Measurements from ENCODE around the gene TEAD3. TPM values are rescaled to one million over a fixed set of nuclear protein-coding genes. Genes with fewer than 3 reads are reported as not detected.
"Not testable (repeated sequence)": the region's sequence is repeated elsewhere in the genome, so short reads cannot be mapped to it uniquely, and the experiment has no call there.

The TEAD3 gene
- 6.8 TPM for total RNA-seq

GRCh38 chr6:35496841-35497570 is at the start of gene TEAD3:
Gene TEAD3, minus strand, starts transcription at chr6:35497079.
- Histone ChIP-seq H3K4me1 (ENCODE audit: control insufficient read depth in 3 of 3, insufficient read depth in 3 of 3, low read length in 3 of 3) (peaks cover 31 to 74% (median 70%) of the 10 kb centered on the region in 3 donors), H3K27me3 (ENCODE audit: control insufficient read depth in 3 of 3, insufficient read depth in 3 of 3, low read length in 3 of 3) (peaks cover 0 to 11% (median 6%) of the 10 kb centered on the region in 3 donors), H3K4me3 (ENCODE audit: low read length in 3 of 3) (peak within 1 kb of the TSS; percentile 66 to 76 (median 72)), H3K9me3 (ENCODE audit: control insufficient read depth in 3 of 3, low read length in 3 of 3) (no peaks in the 10 kb centered on the region), H3K9ac (ENCODE audit: low read depth in 1 of 3, low read length in 3 of 3) (peak within 1 kb of the TSS; percentile 84 to 93 (median 91)), H3K27ac (ENCODE audit: low read depth, low read length) (peak within 1 kb of the TSS; percentile 88), H3K36me3 (ENCODE audit: control insufficient read depth in 3 of 3, insufficient read depth in 3 of 3, low read length in 3 of 3) (peaks cover 0 to 2% (median 0%) of the 10 kb centered on the region in 3 donors)

GRCh38 chr6:35544769-35545361 is 48.0 kb upstream of the TEAD3 start:
- Histone ChIP-seq H3K9me3 (ENCODE audit: control insufficient read depth in 3 of 3, low read length in 3 of 3) (no peaks in the 10 kb centered on the region), H3K36me3 (ENCODE audit: control insufficient read depth in 3 of 3, insufficient read depth in 3 of 3, low read length in 3 of 3) (no peaks in the 10 kb centered on the region), H3K4me3 (ENCODE audit: low read length in 3 of 3) (no peak overlapping the region), H3K27me3 (ENCODE audit: control insufficient read depth in 3 of 3, insufficient read depth in 3 of 3, low read length in 3 of 3) (peaks cover 0 to 13% (median 7%) of the 10 kb centered on the region in 3 donors), H3K27ac (ENCODE audit: low read depth, low read length) (no peak overlapping the region), H3K9ac (ENCODE audit: low read depth in 1 of 3, low read length in 3 of 3) (no peak overlapping the region), H3K4me1 (ENCODE audit: control insufficient read depth in 3 of 3, insufficient read depth in 3 of 3, low read length in 3 of 3) (no peaks in the 10 kb centered on the region)

- Histone ChIP-seq H3K27me3 (ENCODE audit: control insufficient read depth in 3 of 3, insufficient read depth in 3 of 3, low read length in 3 of 3) (peaks cover 0 to 13% (median 7%) of the 10 kb centered on the region in 3 donors), H3K4me3 (ENCODE audit: low read length in 3 of 3) (no peak overlapping the region), H3K9ac (ENCODE audit: low read depth in 1 of 3, low read length in 3 of 3) (no peak overlapping the region), H3K9me3 (ENCODE audit: control insufficient read depth in 3 of 3, low read length in 3 of 3) (no peaks in the 10 kb centered on the region), H3K27ac (ENCODE audit: low read depth, low read length) (no peak overlapping the region), H3K36me3 (ENCODE audit: control insufficient read depth in 3 of 3, insufficient read depth in 3 of 3, low read length in 3 of 3) (no peaks in the 10 kb centered on the region), H3K4me1 (ENCODE audit: control insufficient read depth in 3 of 3, insufficient read depth in 3 of 3, low read length in 3 of 3) (no peaks in the 10 kb centered on the region)
Observed at GRCh38 chr6:35543459-35544193, 46.7 kb upstream of the TEAD3 start.

GRCh38 chr6:35541836-35542235 is 45.0 kb upstream of the TEAD3 start:
- H3K27ac ChIP-seq (ENCODE audit: low read depth, low read length): no peak overlapping the region
- no peaks in the 10 kb centered on the region for H3K36me3 ChIP-seq (ENCODE audit: control insufficient read depth in 3 of 3, insufficient read depth in 3 of 3, low read length in 3 of 3)
- H3K4me3 ChIP-seq (ENCODE audit: low read length in 3 of 3): no peak overlapping the region
- no peak overlapping the region for H3K9ac ChIP-seq (ENCODE audit: low read depth in 1 of 3, low read length in 3 of 3)
- H3K9me3 ChIP-seq (ENCODE audit: control insufficient read depth in 3 of 3, low read length in 3 of 3): no peaks in the 10 kb centered on the region
- no peaks in the 10 kb centered on the region for H3K4me1 ChIP-seq (ENCODE audit: control insufficient read depth in 3 of 3, insufficient read depth in 3 of 3, low read length in 3 of 3)
- H3K27me3 ChIP-seq (ENCODE audit: control insufficient read depth in 3 of 3, insufficient read depth in 3 of 3, low read length in 3 of 3): peaks cover 0 to 11% (median 3%) of the 10 kb centered on the region in 3 donors

- Histone ChIP-seq H3K36me3 (ENCODE audit: control insufficient read depth in 3 of 3, insufficient read depth in 3 of 3, low read length in 3 of 3) (no peaks in the 10 kb centered on the region), H3K27ac (ENCODE audit: low read depth, low read length) (no peak overlapping the region), H3K4me1 (ENCODE audit: control insufficient read depth in 3 of 3, insufficient read depth in 3 of 3, low read length in 3 of 3) (no peaks in the 10 kb centered on the region), H3K27me3 (ENCODE audit: control insufficient read depth in 3 of 3, insufficient read depth in 3 of 3, low read length in 3 of 3) (no peaks in the 10 kb centered on the region), H3K9ac (ENCODE audit: low read depth in 1 of 3, low read length in 3 of 3) (no peak overlapping the region), H3K4me3 (ENCODE audit: low read length in 3 of 3) (no peak overlapping the region), H3K9me3 (ENCODE audit: control insufficient read depth in 3 of 3, low read length in 3 of 3) (no peaks in the 10 kb centered on the region)
Observed at GRCh38 chr6:35539223-35539622, 42.3 kb upstream of the TEAD3 start.

GRCh38 chr6:35535847-35536246 is 39.0 kb upstream of the TEAD3 start:
- H3K4me3 ChIP-seq (ENCODE audit: low read length in 3 of 3); H3K36me3 ChIP-seq (ENCODE audit: control insufficient read depth in 3 of 3, insufficient read depth in 3 of 3, low read length in 3 of 3); H3K27ac ChIP-seq (ENCODE audit: low read depth, low read length); H3K9ac ChIP-seq (ENCODE audit: low read depth in 1 of 3, low read length in 3 of 3); H3K9me3 ChIP-seq (ENCODE audit: control insufficient read depth in 3 of 3, low read length in 3 of 3); H3K4me1 ChIP-seq (ENCODE audit: control insufficient read depth in 3 of 3, insufficient read depth in 3 of 3, low read length in 3 of 3); H3K27me3 ChIP-seq (ENCODE audit: control insufficient read depth in 3 of 3, insufficient read depth in 3 of 3, low read length in 3 of 3): not testable (repeated sequence)

- H3K4me3 ChIP-seq (ENCODE audit: low read length in 3 of 3): no peak overlapping the region
- H3K27ac ChIP-seq (ENCODE audit: low read depth, low read length): no peak overlapping the region
- no peaks in the 10 kb centered on the region for H3K9me3 ChIP-seq (ENCODE audit: control insufficient read depth in 3 of 3, low read length in 3 of 3)
- H3K36me3 ChIP-seq (ENCODE audit: control insufficient read depth in 3 of 3, insufficient read depth in 3 of 3, low read length in 3 of 3): no peaks in the 10 kb centered on the region
- no peak overlapping the region for H3K9ac ChIP-seq (ENCODE audit: low read depth in 1 of 3, low read length in 3 of 3)
- H3K27me3 ChIP-seq (ENCODE audit: control insufficient read depth in 3 of 3, insufficient read depth in 3 of 3, low read length in 3 of 3): peaks cover 0 to 2% (median 0%) of the 10 kb centered on the region in 3 donors
- no peaks in the 10 kb centered on the region for H3K4me1 ChIP-seq (ENCODE audit: control insufficient read depth in 3 of 3, insufficient read depth in 3 of 3, low read length in 3 of 3)
Observed at GRCh38 chr6:35534407-35535170, 37.7 kb upstream of the TEAD3 start.

GRCh38 chr6:35533981-35534380 is 37.1 kb upstream of the TEAD3 start:
- Histone ChIP-seq H3K4me1 (ENCODE audit: control insufficient read depth in 3 of 3, insufficient read depth in 3 of 3, low read length in 3 of 3) (no peaks in the 10 kb centered on the region), H3K9me3 (ENCODE audit: control insufficient read depth in 3 of 3, low read length in 3 of 3) (no peaks in the 10 kb centered on the region), H3K36me3 (ENCODE audit: control insufficient read depth in 3 of 3, insufficient read depth in 3 of 3, low read length in 3 of 3) (no peaks in the 10 kb centered on the region)

GRCh38 chr6:35532126-35532525 is 35.2 kb upstream of the TEAD3 start:
- Histone ChIP-seq H3K27ac (ENCODE audit: low read depth, low read length) (no peak overlapping the region), H3K4me3 (ENCODE audit: low read length in 3 of 3) (no peak overlapping the region), H3K36me3 (ENCODE audit: control insufficient read depth in 3 of 3, insufficient read depth in 3 of 3, low read length in 3 of 3) (no peaks in the 10 kb centered on the region), H3K27me3 (ENCODE audit: control insufficient read depth in 3 of 3, insufficient read depth in 3 of 3, low read length in 3 of 3) (peaks cover 0 to 2% (median 0%) of the 10 kb centered on the region in 3 donors), H3K9ac (ENCODE audit: low read depth in 1 of 3, low read length in 3 of 3) (no peak overlapping the region), H3K4me1 (ENCODE audit: control insufficient read depth in 3 of 3, insufficient read depth in 3 of 3, low read length in 3 of 3) (no peaks in the 10 kb centered on the region), H3K9me3 (ENCODE audit: control insufficient read depth in 3 of 3, low read length in 3 of 3) (no peaks in the 10 kb centered on the region)

More at GRCh38 chr6:35533981-35534380, 37.1 kb upstream of the TEAD3 start:
- Histone ChIP-seq H3K4me3 (ENCODE audit: low read length in 3 of 3) (no peak overlapping the region), H3K9ac (ENCODE audit: low read depth in 1 of 3, low read length in 3 of 3) (no peak overlapping the region), H3K27ac (ENCODE audit: low read depth, low read length) (no peak overlapping the region), H3K27me3 (ENCODE audit: control insufficient read depth in 3 of 3, insufficient read depth in 3 of 3, low read length in 3 of 3) (peaks cover 0 to 2% (median 0%) of the 10 kb centered on the region in 3 donors)

Measured in skeletal muscle tissue (tissue), 4 donors.